ENCODE measurements around the gene TNFRSF1A. TPM values are rescaled to one million over a fixed set of nuclear protein-coding genes. Genes with fewer than 3 reads are reported as not detected.

Gene TNFRSF1A
- total and polyA plus RNA-seq, 9 of the 15 experiments (the other 6 are each of a cell fraction or from before 2014, with no cell fraction given): 0.76 to 43.5 (median 30.0) TPM

- TF ChIP-seq NR4A1 (CRISPR knock-in tag; IDR thresholded peaks at IDR 0.05) (no peak), NR4A1 (tag; IDR thresholded peaks at IDR 0.05) (0 out of 2 replicates have a peak, but pooled peaks have one; percentile 25), RBM34 (IDR thresholded peaks at IDR 0.05; ENCODE audit: borderline replicate concordance, insufficient read depth, low read length) (no peak), SMAD2 (IDR thresholded peaks at IDR 0.05; ENCODE audit: low read depth, low read length) (no peak), ZNF583 (CRISPR knock-in tag; IDR thresholded peaks at IDR 0.05) (no peak), SIN3A (IDR thresholded peaks at IDR 0.05; ENCODE audit: borderline replicate concordance in 2 of 2, control insufficient read depth in 1 of 2, low read depth in 2 of 2, low read length in 2 of 2) (peak in 1 of 2 experiments; percentile 66; a peak in 1 of 4 replicates), POLR2G (IDR thresholded peaks at IDR 0.05; ENCODE audit: low read depth, low read length) (peak; percentile 81), KDM1A (IDR thresholded peaks at IDR 0.05) (peak in 1 of 2 experiments; percentile 14; a peak in 2 of 4 replicates), JUN (IDR thresholded peaks at IDR 0.05; ENCODE audit: borderline replicate concordance, low read depth, low read length) (peak; percentile 72), JUN (CRISPR knock-in tag; IDR thresholded peaks at IDR 0.05; ENCODE audit: borderline replicate concordance) (no peak), NCOA1 (IDR thresholded peaks at IDR 0.05; ENCODE audit: low read depth) (peak; percentile 46), MYNN (IDR thresholded peaks at IDR 0.05) (no peak), MYNN (CRISPR knock-in tag; IDR thresholded peaks at IDR 0.05) (no peak), ZBTB17 (CRISPR knock-in tag; IDR thresholded peaks at IDR 0.05) (no peak), FUS (optimal IDR thresholded peaks at IDR 0.05; ENCODE audit: low read depth, low read length) (no peak), HOXB6 (CRISPR knock-in tag; IDR thresholded peaks at IDR 0.05; ENCODE audit: borderline replicate concordance) (no peak), YY1 (IDR thresholded peaks at IDR 0.05; ENCODE audit: borderline replicate concordance in 1 of 3, control insufficient read depth in 1 of 3, extremely low read depth in 1 of 3, insufficient read depth in 3 of 3, insufficient read length in 1 of 3, insufficient replicate concordance in 2 of 3, low read depth in 1 of 3, low read length in 2 of 3) (no peak), ZNF224 (CRISPR knock-in tag; IDR thresholded peaks at IDR 0.05) (no peak), ZNF551 (CRISPR knock-in tag; IDR thresholded peaks at IDR 0.05) (no peak), CREM (IDR thresholded peaks at IDR 0.05; ENCODE audit: low read depth) (peak; percentile 34; the same call in 1 of the 2 replicates), KAT2B (IDR thresholded peaks at IDR 0.05; ENCODE audit: low read depth, low read length) (no peak), RNF2 (IDR thresholded peaks at IDR 0.05) (peak; percentile 17; the same call in 1 of the 2 replicates)
- TF ChIP-seq, protein P1, sequence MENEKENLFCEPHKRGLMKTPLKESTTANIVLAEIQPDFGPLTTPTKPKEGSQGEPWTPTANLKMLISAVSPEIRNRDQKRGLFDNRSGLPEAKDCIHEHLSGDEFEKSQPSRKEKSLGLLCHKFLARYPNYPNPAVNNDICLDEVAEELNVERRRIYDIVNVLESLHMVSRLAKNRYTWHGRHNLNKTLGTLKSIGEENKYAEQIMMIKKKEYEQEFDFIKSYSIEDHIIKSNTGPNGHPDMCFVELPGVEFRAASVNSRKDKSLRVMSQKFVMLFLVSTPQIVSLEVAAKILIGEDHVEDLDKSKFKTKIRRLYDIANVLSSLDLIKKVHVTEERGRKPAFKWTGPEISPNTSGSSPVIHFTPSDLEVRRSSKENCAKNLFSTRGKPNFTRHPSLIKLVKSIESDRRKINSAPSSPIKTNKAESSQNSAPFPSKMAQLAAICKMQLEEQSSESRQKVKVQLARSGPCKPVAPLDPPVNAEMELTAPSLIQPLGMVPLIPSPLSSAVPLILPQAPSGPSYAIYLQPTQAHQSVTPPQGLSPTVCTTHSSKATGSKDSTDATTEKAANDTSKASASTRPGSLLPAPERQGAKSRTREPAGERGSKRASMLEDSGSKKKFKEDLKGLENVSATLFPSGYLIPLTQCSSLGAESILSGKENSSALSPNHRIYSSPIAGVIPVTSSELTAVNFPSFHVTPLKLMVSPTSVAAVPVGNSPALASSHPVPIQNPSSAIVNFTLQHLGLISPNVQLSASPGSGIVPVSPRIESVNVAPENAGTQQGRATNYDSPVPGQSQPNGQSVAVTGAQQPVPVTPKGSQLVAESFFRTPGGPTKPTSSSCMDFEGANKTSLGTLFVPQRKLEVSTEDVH (IDR thresholded peaks at IDR 0.05; ENCODE audit: low read depth, partially characterized antibody): no peak
- TF ChIP-seq, protein P2, sequence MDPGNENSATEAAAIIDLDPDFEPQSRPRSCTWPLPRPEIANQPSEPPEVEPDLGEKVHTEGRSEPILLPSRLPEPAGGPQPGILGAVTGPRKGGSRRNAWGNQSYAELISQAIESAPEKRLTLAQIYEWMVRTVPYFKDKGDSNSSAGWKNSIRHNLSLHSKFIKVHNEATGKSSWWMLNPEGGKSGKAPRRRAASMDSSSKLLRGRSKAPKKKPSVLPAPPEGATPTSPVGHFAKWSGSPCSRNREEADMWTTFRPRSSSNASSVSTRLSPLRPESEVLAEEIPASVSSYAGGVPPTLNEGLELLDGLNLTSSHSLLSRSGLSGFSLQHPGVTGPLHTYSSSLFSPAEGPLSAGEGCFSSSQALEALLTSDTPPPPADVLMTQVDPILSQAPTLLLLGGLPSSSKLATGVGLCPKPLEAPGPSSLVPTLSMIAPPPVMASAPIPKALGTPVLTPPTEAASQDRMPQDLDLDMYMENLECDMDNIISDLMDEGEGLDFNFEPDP (CRISPR knock-in tag; IDR thresholded peaks at IDR 0.05): no peak
Observed at GRCh38 chr12:6336079-6336888, 5.6 kb downstream of the TNFRSF1A start (continued).

Measured in K562 (cell line).